HG03108 (cell line): Measurements from ENCODE around the gene NAA40.

Source experiments
- ATAC-seq: cut with Tn5 transposase; IDR thresholded peaks from one replicate; pipeline ENCODE4 v1.9.1; 2021; ENCODE audit warnings: moderate library complexity; ENCODE audit not compliant: unreplicated experiment

The NAA40 gene

DNA sequence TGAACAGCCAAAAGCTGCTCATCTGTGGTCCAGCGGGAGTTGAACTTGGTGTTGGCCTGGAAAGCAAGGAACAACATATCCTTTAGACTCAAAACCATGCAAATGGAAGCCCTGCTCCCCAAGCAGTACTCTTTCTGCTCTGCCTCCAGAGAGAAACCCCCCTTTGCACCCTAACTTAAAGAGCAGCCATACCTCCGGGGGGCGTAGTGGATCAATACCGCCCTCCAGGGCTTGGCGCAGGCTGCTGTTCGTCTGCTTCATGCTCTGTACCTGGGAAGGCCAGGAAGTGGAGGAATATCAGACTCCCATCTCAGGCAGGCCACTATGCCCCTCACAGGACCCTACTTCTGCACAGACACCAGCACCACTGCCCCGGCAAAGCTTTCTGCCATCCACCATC is 26.1 kb upstream of the NAA40 start:
- no peak for ATAC-seq

GRCh38 chr11:63913866-63914830 is 24.7 kb upstream of the NAA40 start:
- no peak for ATAC-seq

DNA sequence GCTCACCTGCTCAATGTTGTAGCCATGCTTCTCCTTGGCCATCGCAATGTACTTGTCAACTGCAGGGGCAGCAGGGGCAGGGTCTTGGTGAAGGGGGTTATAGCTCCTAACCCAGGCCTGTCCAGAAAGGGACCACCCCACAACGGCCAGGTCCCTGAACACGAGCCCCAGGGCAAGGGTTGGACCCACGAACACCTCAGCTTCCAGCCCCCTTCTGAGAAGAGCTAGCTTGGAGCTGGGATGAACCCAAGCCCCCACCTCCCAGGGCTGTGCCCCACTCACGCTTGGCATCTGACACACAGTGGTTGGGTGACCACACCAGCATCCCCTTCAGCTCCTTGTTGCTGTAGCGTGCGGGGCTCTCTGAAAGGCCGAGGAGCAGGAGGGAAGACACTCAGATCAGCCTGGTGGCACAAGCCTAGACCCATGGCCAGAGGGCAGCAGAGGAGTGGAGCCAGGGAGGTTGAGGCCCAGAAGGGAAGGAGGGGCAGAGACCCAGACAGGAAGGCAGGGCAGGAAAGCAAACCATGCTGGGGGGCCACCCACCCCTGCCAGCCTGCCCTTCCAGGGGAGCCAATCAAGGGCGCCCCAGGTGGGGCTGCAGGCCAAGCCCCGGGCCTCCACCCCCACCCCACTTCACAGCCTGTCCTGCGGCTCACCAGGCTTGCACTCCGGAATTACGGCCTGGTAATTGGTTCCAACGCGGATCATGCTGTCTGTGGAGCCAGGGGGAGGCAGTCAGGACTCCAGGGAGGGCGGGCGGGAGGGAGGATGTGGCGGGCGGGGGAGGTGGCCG is 23.7 kb upstream of the NAA40 start:
- ATAC-seq = no peak

- ATAC-seq = no peak
These were observed 22.6 kb upstream of the NAA40 start for GRCh38 chr11:63915961-63916836.

- ATAC-seq = no peak
These were observed 21.7 kb upstream of the NAA40 start, which contains the start of gene RCOR2 for GRCh38 chr11:63916837-63917691. TSS of gene RCOR2 (minus strand) at chr11:63917164. CDS start at chr11:63916456, 708 bp downstream.

- ATAC-seq = no peak
These were observed 20.9 kb upstream of the NAA40 start for GRCh38 chr11:63917692-63918506.

DNA sequence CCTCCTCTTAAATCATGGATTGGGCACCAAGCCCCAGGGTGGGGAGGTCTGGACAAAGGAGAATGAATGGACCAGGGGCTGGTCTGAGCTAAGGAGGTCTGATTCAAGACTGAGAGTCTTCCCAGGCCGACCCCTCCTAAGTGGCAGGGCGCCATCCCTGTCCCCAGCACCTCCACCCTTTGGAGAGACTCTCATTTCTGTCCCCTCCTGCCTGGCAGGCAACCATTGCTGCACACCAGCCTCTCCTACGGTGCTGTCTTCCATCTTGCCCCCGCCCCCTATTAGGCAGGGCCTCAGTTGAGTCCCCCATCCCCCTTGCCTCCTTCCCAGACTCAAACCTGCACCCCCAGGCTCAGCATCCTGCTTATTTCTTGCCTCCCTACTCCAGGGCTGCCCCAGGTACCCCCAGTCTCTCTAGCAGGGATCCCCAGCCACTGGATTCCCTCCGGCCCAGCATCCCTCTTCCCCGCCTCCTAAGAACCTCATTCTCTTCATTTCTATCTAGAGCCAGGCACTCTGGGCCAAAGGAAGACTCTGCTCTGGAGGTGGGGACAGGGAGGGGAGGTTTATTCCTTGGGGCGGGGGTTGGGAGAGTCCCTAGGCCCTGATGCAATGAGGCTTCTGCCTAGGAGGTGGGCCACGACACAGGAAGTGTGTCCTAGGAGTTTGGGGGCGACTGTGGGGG is 20.2 kb upstream of the NAA40 start:
- no peak for ATAC-seq

- no peak for ATAC-seq
These were observed 19.3 kb upstream of the NAA40 start for GRCh38 chr11:63919267-63920125.

- no peak for ATAC-seq
These were observed 18.5 kb upstream of the NAA40 start for GRCh38 chr11:63920126-63920938.

GRCh38 chr11:63920939-63921417 is 17.8 kb upstream of the NAA40 start:
- no peak for ATAC-seq

DNA sequence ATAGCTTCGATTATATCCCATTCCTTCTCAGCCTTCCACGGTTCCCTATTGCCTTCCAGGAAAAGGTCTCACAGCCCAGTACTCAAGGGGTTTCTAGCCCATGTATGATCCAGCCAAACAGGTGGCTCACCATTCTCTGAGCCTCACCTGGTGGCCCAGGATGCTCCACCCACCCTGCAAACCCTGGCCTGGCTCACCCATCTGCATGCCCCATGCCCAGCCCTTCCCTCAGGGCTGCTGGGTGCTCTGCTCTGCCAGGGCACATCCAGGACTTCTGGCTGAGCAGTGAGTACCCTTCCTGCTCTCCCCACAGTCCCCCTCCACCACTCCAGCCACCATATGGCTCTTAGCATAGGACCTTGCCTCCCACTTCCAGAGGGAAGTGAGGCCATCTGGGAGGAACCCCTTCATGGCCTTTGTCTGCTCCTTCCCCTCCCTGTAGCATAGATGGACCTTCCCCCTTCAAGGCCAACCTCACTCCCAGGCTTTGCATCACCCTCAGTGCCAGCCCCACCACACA is 16.1 kb upstream of the NAA40 start:
- ATAC-seq = no peak

DNA sequence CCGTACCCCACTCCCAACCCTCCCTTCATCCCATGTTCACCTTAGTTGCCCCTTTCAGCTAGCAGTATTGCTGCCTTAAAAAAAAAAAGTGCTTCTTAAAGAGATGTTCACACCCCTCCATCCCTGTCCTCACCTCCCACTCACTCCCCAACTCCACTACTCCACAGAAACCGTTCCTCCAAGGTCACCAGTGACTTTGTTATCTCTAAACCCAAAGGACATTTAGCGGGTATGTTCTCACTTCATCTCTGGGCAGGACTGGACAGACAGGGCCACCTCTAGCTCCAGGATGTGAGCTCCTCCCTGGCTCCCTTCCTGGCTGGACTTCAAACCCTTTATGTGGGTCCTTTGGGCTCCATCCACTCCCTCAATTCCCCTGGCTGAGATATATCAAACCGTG is 15.5 kb upstream of the NAA40 start:
- no peak for ATAC-seq

- no peak for ATAC-seq
These were observed 9.2 kb upstream of the NAA40 start for GRCh38 chr11:63929616-63930015.

DNA sequence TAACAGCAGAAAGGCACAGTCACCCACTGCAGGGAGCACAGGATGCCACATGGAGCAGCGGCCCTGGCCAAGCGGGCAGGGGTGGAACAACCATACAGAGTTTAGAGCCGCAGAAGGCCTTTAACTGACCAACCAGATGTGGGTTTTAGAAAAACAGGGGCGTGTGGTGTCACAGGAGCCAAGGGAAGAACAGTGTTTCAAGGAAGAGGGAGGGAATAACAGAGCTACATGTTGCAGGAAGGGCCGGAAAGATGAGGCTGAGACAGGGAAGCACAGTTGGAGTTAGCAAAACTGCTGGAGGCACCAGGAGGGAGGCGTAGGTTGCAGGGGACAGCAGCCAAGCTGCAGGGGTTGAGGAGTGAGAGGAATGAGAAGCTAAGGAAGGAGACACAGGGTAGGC is 7.8 kb upstream of the NAA40 start:
- no peak for ATAC-seq

DNA sequence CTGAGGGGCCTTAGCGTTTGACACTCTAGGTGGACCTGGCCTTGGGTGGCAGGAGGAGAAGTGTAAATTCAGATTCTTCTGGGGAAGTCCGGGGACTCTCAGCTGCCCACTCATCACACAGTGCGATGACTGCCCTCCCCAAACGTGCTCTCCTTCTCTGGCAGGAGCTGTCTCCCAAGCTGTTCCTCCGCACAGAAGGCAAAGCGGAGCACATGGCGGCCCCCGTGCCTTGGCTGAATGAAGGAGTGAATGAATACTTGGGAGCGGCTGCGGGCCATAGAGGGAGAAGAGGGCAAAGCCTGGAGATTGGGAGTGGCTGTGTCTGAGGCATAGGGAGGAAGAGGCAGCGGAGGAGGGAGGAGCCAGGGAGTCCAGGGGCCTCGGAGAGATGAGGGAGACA is 6.9 kb upstream of the NAA40 start:
- no peak for ATAC-seq

- ATAC-seq = no peak
These were observed 5.3 kb upstream of the NAA40 start for GRCh38 chr11:63933459-63933858.
